OCI-LY3 (cell line): ENCODE results near the gene CCDC24.

Source experiments
- CTCF ChIP-seq: fragments of 200-600, 300-600 bp; sonication (generic); IDR thresholded peaks from 2 replicates; pipeline ENCODE4 v1.5.1; 2014; ENCODE audit warnings: antibody characterized with exemption, low read length, low read depth
- EZH2phosphoT487 ChIP-seq: fragments of 200-600 bp; shearing (Covaris generic); IDR thresholded peaks from 2 replicates; pipeline ENCODE4 v1.6.1; 2018; ENCODE audit warnings: antibody characterized with exemption, mixed run types, low read depth

- TF ChIP-seq CTCF: peak; percentile 17; the same call in 1 of the 2 replicates
- TF ChIP-seq EZH2phosphoT487: no peak
Measured at GRCh38 chr1:43990271-43991199, 864 bp upstream of the CCDC24 start.
